Peyer's patch (tissue), 4 donors: ENCODE data around the gene BRIP1. TPM values are rescaled to one million over a fixed set of nuclear protein-coding genes. Genes with fewer than 3 reads are reported as not detected.

Experiments used
- DNase-seq, 3 donors: peaks; one replicate each; pipeline ENCODE4 v3.0.0-alpha.2; 2017 to 2019
- H3K27ac ChIP-seq, 4 donors: fragments of 200-600 bp; sonication (generic); one replicate each; pipeline ENCODE4 v1.5.1; 2016 to 2019
- H3K27me3 ChIP-seq, 2 donors: fragments of 200-600 bp; sonication (generic); one replicate each; pipeline ENCODE4 v1.5.1; 2019
- H3K36me3 ChIP-seq, 3 donors: fragments of 200-600 bp; sonication (generic); one replicate each; pipeline ENCODE4 v1.5.1; 2016 to 2019
- H3K4me1 ChIP-seq, 4 donors: fragments of 200-600 bp; sonication (generic); one replicate each; pipeline ENCODE4 v1.5.1; 2016 to 2019
- H3K4me3 ChIP-seq, 4 donors: fragments of 200-600 bp; sonication (generic); 1 replicate in 3 of 4; 2 replicates in 1 of 4; pipeline ENCODE4 v1.5.1; 2016 to 2019; ENCODE audit warnings: mild to moderate bottlenecking in 1 of 4
- H3K9me3 ChIP-seq, 4 donors: fragments of 200-600 bp; sonication (generic); one replicate each; pipeline ENCODE4 v1.5.1; 2016 to 2019; ENCODE audit warnings: mild to moderate bottlenecking in 1 of 4
- POLR2A ChIP-seq, 2 donors: fragments of 450-650 bp; IDR thresholded peaks; one replicate each; pipeline ENCODE4 v1.5.1; 2017; ENCODE audit warnings: antibody characterized with exemption in 2 of 2, mild to moderate bottlenecking in 2 of 2, moderate library complexity in 2 of 2
- total RNA-seq, 4 donors: library from RNA; depleted of rRNA; stranded (reverse); fragments of >200 nt; gene quantifications; one replicate each; pipeline ENCODE4 v1.1.0, GENCODE V29; 2016
- TF ChIP-seq, protein P1 (sequence below), 6 experiments: fragments of 450-650 bp in 4 of 6; fragments of 200-600 bp in 2 of 6; sonication (generic) in 1 of 6; IDR thresholded peaks; one replicate each; pipeline ENCODE4 v1.5.1; 2017 to 2019; ENCODE audit warnings: antibody characterized with exemption in 6 of 6, mild to moderate bottlenecking in 3 of 6, moderate library complexity in 1 of 6

Gene BRIP1
- total RNA-seq, result 10 to 100 TPM in 1 of 4 donors, 1 to 10 TPM in 3; 4.3 to 13.2 (median 4.5) TPM

DNA sequence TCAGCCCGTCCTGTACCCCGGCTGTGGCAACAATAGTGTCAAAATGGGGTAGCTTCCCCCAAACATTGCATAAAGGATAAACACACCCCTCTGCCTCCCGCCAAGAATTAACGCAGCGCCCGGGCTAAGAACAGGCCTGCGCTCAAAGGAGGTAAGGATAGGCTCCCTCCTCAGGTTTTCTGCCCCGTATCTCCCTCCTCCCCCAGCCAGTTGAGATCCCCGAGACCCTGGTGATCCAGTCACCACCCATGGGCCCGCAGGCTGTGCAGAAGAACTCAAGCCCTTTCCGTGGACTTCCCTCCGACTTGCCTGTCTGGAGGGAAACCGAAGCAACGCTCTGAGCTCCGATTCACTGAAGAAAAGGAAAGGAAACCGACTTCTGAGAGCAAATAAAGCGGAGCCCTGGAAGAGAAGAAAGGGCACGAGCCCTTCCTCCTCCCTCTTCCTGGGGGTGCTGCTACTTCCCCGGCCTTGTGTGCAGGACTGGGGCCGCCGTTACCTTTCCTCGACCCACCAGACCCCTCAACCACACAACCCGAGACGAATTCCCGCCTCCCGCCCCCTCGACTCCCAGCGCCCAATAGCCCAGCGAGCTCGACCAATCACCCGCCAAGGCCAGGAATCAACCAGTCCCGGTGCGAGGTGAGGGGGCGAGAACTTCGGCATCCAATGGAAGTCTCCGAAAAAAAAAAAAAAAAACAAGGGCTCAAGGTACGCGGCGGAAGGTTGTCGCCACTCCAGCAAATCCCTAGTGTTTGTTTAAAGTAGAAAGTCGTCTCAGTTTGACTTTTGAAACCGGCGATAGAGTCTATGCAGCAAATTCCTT lies at the start of gene BRIP1:
Gene BRIP1, minus strand, starts transcription at position 554 of the 826 bp plus-strand sequence. CDS start 1,989 bp downstream, outside the sequence.
- TF ChIP-seq, protein P1, sequence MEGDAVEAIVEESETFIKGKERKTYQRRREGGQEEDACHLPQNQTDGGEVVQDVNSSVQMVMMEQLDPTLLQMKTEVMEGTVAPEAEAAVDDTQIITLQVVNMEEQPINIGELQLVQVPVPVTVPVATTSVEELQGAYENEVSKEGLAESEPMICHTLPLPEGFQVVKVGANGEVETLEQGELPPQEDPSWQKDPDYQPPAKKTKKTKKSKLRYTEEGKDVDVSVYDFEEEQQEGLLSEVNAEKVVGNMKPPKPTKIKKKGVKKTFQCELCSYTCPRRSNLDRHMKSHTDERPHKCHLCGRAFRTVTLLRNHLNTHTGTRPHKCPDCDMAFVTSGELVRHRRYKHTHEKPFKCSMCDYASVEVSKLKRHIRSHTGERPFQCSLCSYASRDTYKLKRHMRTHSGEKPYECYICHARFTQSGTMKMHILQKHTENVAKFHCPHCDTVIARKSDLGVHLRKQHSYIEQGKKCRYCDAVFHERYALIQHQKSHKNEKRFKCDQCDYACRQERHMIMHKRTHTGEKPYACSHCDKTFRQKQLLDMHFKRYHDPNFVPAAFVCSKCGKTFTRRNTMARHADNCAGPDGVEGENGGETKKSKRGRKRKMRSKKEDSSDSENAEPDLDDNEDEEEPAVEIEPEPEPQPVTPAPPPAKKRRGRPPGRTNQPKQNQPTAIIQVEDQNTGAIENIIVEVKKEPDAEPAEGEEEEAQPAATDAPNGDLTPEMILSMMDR (IDR thresholded peaks at IDR 0.05), result no peak
- peak in 1 of 2 donors; percentile 55 for TF ChIP-seq POLR2A (IDR thresholded peaks at IDR 0.05)
- no peaks in the 10 kb centered on the region for H3K9me3 ChIP-seq

DNA sequence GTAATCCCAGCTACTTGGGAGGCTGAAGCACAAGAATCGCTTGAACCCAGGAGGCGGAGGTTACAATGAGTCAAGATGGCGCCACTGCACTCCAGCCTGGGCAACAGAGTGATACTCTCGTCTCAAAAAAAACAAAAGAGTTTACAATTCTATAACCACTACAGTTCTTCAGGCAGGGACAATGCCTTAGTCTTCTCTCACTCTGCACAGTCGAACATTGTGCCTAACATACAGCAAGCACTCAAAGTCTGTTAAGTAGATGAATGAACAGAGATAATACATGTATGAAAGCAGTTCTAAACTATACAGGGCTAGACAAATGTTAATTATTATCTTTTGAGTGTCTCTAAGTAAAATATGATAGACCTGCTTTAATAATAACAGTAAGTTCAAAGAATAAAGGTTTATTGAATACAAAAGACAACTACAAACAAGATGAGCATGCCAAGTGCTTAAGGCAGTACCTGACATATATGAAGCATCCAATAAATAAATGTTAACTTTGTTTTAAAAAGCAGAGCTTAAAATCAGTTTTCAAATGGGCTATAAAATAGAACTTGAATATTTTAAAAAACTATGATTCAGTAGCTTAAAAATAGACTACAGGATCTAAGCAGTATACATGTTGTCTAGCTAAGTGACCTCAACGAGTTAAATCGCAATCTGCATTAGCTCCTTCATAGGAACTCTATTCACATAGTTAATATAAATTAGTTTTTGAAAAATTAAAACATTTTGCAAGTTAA lies 45.1 kb upstream of the BRIP1 start:
- Histone ChIP-seq H3K36me3 (peaks cover 0 to 37% (median 0%) of the 10 kb centered on the region in 3 donors), H3K4me3 (no peak overlapping the region), H3K27ac (no peak overlapping the region), H3K9me3 (no peaks in the 10 kb centered on the region), H3K27me3 (no peaks in the 10 kb centered on the region), H3K4me1 (no peaks in the 10 kb centered on the region)
- no peak for DNase-seq
- TF ChIP-seq, protein P1 (IDR thresholded peaks at IDR 0.05), result no peak
- no peak for TF ChIP-seq POLR2A (IDR thresholded peaks at IDR 0.05)

More for the DNA sequence above, at the start of gene BRIP1:
- peaks cover 0 to 5% (median 0%) of the 10 kb centered on the region in 4 donors for H3K4me1 ChIP-seq
- DNase-seq, result peak; percentile 88 to 95 (median 94)
- no peaks in the 10 kb centered on the region for H3K27me3 ChIP-seq
- H3K36me3 ChIP-seq, result no peaks in the 10 kb centered on the region
- peak within 1 kb of the TSS; percentile 59 to 73 (median 66) for H3K4me3 ChIP-seq
- peak within 1 kb of the TSS; percentile 66 to 85 (median 74) for H3K27ac ChIP-seq

DNA sequence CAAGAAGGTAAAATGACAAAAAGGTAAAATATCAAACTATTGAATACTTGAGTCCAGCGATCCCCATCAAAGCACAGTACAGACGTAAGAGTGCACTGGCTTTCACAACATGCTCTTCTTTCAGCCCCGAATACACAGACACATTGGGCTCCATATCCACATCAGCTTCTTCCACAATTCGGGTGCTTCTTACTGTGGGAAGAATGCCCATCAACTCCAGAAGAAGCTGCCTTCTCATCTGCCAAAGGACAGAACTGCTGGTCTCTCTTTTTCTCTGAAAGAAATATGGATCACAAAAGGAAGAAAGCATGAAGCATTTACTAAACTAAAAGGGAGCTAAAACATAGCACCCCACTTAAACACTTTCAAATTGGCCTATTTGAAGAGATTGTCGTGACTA lies 44.0 kb upstream of the BRIP1 start:
- Histone ChIP-seq H3K4me3 (no peak overlapping the region), H3K27me3 (no peaks in the 10 kb centered on the region), H3K36me3 (peaks cover 0 to 39% (median 0%) of the 10 kb centered on the region in 3 donors), H3K4me1 (no peaks in the 10 kb centered on the region), H3K27ac (no peak overlapping the region), H3K9me3 (no peaks in the 10 kb centered on the region)
- TF ChIP-seq, protein P1 (IDR thresholded peaks at IDR 0.05), result no peak
- TF ChIP-seq POLR2A (IDR thresholded peaks at IDR 0.05), result no peak
- no peak for DNase-seq

DNA sequence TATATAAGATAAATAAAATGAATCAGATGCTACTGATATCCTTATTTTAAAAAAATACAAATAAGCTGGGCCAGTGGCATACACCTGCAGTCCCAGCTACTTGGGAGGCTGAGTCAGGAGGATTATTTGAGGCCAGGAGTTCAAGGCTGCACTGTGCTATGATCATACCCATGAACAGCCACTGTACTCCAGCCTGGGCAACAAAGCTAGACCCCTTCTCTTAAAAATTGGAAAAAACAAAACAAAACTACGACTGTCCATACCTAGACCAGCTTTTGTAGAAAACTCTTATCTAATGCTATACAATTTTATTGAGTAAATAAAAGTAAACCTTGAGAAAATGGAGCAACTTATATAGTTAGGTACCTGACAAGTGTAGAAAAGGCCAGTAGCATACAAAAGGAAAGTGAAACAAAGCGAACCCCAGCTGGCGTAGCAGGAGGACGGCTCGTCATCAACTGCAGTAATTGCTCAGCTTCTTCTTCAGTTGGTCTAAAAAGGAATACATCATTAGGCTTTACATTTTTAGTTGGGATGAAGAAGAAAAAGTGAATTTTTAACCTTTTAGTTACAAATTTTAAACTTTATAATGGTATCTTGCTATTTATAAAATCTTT lies 40.9 kb upstream of the BRIP1 start:
- DNase-seq, result peak in 2 of 3 donors; percentile 50 to 76
- H3K9me3 ChIP-seq, result no peaks in the 10 kb centered on the region
- H3K27me3 ChIP-seq, result no peaks in the 10 kb centered on the region
- peak overlapping the region in 3 of 4 donors; percentile 27 to 56 (median 45) for H3K27ac ChIP-seq
- peak overlapping the region in 3 of 4 donors; percentile 11 to 25 (median 20) for H3K4me3 ChIP-seq
- peaks cover 0 to 31% (median 0%) of the 10 kb centered on the region in 3 donors for H3K36me3 ChIP-seq
- TF ChIP-seq POLR2A (IDR thresholded peaks at IDR 0.05), result no peak
- TF ChIP-seq, protein P1 (IDR thresholded peaks at IDR 0.05), result no peak
- no peaks in the 10 kb centered on the region for H3K4me1 ChIP-seq

DNA sequence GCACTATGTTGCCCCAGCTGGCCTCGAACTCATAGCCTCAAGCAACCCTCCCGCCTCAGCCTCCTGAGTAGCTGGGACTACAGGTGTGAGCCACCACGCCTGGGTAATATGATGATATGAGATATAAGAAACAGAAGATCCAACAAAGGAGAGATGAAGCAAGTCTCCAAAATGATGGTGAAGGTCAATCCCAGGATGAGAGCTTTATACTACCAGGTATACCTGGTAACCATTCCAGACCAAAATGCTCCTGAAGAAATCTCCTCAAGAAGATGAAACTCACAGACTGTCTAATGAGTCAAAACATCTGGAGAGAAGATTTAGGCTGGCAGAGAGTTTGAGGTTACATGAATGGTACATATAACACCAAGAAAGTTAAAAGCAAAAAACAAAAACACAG lies 39.9 kb upstream of the BRIP1 start:
- no peak for TF ChIP-seq POLR2A (IDR thresholded peaks at IDR 0.05)
- TF ChIP-seq, protein P1 (IDR thresholded peaks at IDR 0.05), result no peak
- Histone ChIP-seq H3K9me3 (no peaks in the 10 kb centered on the region), H3K4me3 (no peak overlapping the region), H3K27ac (no peak overlapping the region), H3K27me3 (no peaks in the 10 kb centered on the region), H3K4me1 (no peaks in the 10 kb centered on the region), H3K36me3 (peaks cover 0 to 33% (median 0%) of the 10 kb centered on the region in 3 donors)
- no peak for DNase-seq
